Stimulated activated CD8-positive, alpha-beta memory T cell treated with anti-CD3 and anti-CD28 coated beads, Interleukin-7, amount 100 ng/mL, for 4 hours (primary cell): Measurements from ENCODE around the gene SOX21.

Experiments
- DNase-seq, 2 donors: peaks; one replicate each; pipeline ENCODE4 v3.0.0-alpha.2; 2020; ENCODE audit warnings: low read depth in 2 of 2

Gene SOX21

DNA sequence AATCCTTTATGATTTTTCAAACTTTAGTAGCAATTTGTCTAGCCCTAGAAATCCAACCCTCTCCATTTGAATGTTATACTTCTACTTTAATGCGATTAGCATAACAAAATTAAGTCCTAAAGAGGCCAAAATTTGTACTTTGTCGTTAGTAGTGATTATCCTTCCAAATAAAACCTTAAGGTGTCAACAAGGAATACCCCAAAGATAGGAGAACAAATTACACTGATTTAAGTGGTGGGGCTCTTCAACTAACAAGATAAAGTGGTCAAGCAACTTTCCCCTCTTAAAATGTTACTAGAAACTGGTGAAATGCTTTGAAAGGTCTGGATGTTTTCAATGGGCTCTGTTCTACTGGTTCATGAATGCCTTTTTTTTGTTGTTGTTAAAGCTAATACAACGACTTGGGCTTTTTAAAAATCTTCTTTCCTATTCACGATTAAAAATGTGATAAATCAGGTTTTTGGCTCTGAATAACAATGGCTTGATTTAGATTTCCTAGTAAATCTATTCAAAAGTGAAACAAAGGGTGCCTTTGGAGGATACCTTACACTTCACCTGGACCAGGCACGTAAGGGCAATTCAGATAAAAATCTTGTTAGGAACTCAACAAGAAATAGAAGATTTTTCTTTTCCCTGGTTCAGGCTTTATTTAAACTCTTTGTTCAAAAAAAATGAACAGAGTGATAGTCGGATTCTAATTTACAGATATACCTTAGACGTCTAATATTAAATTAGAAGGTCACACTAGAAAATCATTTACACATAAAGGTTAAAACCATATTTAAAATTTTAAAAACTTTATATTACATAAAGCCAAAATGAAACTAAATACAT lies 3.1 kb downstream of the SOX21 start:
- DNase-seq = no peak

DNA sequence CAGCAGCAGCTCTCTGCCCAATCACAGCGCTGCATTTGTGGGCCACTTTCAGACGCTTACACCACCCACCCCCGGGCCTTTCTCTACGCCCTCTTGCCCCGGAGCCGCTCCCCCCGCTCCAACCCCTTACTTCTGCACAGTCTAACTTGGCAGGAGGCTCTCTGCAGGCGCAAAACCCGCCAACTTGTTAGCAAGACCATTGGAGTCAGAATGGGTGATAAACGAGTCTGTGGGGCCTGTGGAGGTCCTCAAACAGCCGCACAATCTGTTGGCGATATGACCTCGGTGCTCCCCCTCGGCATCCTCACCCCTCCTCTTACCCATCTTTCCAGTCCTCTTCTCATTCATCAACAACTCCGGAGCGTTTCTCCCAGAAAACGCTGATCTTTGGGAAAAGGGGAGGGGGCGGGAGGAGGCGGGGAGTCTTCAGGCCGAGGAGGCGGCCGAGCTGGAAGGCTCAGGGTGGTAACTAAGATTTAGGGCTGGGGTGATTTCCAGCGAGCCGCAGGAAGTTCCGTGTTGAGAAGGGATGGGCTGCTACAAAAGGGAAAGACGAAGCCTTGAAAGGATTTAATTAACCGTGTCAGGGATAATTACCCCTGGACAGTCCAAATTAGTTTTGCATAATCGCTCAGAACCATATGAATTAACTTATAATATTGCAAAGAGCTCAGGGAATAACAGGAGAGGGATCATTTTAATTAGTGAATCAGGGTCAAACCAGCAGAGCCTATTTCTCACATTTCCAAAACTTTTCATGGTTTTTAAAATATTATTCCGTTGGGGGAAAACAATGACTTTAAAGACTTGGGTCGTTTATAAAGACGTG lies 4.1 kb downstream of the SOX21 start:
- no peak for DNase-seq

DNA sequence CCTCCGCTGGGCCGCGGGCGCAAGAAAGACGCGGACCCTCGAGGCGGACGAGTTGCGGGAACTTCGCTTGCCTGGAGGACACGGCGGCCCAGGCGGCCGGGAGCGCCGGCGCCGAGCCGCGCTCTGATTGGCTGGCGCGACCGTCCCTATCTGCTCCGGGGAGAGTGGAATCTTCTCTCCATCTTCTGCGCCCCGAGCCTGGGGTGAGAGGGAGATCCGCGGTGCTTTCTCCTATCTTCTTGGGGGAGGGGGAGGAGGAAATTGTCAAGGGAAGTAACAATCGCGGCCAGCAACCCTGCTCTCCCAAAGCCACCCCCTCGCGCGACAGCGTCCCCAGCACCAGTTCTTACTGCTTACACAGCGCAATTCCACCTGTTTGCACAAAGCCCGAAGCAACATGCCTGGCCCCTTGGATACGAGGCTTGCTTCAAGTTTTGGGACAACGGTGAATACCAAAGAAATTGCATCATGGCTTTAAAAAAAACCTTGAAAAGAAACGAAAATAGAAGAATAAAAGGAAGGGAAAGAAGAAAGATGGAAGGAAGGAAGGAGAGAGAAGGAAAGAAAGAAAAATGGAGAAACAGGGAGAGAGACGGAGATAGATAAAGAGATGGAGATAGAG lies 4.8 kb downstream of the SOX21 start:
- no peak for DNase-seq

DNA sequence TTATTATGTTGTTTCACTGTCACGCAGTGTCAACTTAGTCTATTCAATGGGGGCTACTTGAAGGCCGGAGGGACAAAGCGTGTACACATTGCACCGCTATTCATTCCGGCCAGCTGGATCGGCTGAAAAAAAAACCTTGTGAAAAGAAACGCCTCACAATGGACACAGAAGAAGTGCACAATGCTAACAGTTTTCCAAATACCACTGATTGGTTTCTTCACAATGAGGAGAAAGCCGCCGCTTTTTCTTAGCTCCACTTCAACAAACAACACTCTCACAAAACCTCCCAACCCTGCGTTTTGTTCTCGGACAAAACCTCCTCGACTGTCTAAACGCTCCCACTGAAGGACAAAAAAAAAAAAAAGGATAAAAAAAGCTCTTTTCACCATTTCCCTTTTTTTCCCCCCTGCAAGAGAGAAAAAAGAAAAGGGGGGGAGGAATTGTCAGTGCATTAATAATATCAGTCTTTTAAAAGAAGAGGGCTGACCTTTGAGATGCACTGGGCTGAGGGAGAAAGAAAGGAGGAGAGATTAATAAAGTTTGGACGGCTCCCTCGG lies 5.4 kb downstream of the SOX21 start:
- DNase-seq = no peak

DNA sequence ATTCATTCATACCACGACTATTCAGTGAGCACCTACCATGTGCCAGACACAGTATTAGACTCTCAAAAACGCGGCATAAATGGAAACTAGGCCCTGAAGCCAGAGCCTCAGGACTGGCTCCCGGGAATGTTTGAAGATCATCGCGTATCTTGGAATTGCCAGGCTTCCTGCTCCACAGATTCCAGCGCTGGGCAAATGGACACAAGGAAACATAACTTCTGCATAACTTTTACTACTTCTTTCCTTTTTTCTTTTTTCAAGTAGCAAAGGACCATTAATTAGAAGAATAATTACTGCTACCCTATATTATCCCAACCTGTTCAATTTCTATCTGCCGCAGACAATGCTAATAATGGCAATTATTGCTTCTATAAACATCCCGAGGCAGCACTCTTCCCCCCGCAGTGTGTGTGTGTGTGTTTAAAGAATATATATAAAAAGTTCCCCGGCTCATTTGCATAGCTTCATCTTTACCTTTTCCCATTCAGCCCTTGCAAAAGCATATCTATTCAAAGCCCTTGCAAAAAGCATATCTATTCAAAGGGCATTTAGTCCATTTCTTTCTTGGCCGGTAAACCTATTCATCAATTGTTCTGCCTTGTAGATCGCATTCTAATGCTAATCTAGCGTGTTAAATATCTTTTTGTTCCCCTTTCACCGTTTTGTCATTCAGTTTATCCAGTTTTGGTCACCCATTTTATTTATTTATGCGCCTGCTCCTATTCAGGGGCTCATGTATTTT lies 6.1 kb downstream of the SOX21 start:
- DNase-seq = no peak

DNA sequence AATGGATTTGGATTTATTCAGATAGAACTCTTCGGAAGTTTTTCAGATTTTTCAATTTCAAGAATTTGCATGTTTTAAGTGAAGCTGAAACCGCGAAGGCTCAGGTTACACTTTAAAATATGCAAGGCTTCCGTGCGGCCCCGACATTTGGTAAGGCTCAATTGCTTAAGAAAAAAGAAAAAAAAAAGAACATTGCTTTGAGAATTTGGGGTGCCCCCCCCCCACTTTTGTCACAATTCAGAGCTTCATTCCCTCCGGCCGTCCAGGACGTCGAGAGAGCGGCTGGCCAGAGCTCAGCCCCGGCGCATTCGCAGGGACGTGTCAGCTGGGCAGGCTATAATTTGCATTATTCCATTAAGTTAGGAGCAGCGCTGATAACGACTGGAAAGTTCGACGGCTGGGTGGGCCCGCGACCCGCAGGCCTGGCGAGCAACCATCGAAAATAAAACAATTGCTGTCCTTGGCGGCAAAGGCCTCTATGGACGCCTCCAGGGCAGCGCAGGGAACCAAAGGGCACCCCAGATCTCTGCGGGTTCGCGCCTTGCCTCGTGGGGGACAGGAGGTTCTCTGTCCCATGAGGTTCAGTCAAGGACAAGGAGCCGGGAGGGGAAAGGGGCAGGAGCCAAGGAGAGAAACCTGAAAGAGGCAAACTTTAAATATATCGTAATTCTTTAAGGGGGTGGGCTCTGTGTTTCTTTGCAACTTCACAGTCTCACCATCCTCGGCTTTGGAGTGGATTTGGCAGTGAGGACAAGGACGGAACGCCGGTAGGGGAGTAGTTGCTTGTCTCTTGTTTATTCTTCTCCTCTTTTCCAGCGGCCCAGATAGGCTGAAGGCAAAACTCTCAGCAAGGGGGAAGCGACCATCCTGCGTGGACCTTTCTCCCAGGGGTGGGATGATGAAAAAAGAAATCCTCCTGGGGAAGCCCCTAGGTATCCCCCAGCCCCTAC lies 7.0 kb downstream of the SOX21 start:
- DNase-seq = no peak

DNA sequence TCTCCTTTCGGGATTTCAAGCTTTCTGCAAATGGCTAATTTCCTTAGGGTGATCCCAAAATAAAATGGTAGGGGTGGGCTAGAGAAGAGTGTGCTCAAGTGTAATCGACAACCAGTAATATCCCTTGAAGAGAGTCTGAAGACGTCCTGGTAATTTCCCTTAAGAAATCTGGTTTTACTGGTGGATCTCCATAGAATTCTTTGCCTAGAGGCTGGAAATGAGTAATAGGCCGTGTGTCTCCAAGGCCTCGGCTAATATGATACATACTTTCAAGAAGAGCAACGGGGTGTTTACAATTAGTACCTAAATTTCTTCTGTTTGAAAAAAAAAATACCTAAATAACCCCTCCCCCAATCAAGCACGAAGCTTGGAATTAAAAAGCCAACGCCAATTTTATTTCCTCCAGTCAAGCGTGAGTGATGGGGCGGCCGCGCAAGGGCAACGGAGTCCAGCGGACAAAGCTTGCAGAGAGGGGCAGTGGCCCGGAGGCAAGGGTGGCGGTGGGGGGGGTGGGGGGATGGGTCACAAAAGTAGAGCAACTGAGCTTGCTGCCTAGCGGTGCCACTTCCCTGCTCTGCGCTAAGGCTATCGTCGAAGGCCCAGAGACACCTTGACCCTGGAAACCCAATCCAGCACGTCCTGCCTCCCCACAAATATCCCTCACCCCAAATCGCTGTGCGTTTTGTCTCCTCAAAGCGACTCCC lies 7.8 kb downstream of the SOX21 start:
- no peak for DNase-seq

DNA sequence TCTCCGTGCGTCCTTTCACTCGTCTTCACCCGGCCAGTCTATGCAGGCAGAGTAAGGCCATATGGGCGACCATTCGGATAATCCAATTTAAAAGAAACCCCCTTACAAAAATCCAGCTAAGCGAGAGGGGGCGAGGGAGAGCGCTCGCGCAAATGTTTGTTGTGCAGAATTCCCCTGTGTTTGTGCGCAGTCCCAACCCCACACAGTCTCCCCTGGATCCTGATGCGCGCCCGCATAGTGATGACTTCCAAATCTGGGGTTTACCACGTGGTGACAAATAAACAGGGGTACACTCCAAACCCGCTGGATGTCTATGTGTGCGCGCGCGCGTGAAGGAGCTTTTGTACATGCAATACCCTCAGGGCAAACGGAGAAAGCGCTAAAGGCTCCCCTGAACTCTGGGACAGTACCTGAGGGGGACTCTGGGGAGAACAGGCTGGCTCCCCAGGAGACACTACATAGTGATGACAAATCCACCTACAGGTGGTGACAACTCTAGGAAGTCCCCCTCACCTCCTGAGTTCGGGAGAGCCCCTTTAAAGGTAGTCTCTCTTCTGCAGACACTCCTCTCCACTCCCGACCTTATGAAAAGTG lies 8.5 kb downstream of the SOX21 start:
- no peak for DNase-seq

DNA sequence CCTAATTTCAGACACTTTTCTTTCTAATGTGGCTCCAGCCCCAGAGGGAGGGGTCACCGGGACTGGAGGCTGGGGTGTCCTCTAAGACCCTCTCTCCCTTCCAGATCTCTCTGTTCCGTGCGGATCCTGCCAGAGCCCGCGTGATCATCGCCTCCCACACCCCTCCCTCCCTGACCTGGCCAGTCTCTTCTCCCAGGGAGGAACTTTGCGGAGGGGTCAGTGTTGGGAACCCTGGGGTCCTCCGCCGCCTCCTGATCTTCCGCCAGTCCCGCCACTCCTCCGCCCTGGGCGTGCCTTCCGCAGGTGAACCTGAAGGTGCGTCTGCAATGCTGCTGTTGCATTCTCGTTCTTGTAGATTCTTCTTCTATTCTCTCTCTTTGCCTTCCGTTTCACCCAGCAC lies 9.1 kb downstream of the SOX21 start:
- no peak for DNase-seq

DNA sequence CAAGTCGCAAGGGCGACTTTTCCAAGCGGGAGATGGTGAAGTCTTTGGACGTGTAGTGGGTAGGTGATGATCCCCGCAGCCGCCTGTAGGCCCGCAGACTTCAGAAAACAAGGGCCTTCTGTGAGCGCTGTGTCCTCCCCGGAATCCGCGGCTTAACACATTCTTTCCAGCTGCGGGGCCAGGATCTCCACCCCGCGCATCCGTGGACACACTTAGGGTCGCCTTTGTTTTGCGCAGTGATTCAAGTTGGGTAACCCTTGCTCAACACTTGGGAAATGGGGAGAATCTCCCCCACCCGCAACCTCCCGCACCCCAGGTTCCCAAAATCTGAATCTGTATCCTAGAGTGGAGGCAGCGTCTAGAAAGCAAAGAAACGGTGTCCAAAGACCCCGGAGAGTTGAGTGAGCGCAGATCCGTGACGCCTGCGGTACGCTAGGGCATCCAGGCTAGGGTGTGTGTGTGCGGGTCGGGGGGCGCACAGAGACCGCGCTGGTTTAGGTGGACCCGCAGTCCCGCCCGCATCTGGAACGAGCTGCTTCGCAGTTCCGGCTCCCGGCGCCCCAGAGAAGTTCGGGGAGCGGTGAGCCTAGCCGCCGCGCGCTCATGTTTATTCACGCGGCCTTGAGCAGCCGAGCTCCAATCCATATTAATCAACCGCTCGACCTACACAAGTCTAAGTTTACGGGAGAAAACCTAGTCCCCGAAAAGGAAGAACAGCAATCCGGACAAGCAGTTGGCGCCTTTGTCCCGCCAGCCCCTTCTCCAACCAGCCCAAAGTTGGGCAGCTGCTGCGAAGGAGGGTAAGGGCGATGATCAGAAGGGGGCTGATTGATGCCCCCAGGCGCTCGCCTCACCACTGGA lies 9.9 kb downstream of the SOX21 start:
- no peak for DNase-seq

DNA sequence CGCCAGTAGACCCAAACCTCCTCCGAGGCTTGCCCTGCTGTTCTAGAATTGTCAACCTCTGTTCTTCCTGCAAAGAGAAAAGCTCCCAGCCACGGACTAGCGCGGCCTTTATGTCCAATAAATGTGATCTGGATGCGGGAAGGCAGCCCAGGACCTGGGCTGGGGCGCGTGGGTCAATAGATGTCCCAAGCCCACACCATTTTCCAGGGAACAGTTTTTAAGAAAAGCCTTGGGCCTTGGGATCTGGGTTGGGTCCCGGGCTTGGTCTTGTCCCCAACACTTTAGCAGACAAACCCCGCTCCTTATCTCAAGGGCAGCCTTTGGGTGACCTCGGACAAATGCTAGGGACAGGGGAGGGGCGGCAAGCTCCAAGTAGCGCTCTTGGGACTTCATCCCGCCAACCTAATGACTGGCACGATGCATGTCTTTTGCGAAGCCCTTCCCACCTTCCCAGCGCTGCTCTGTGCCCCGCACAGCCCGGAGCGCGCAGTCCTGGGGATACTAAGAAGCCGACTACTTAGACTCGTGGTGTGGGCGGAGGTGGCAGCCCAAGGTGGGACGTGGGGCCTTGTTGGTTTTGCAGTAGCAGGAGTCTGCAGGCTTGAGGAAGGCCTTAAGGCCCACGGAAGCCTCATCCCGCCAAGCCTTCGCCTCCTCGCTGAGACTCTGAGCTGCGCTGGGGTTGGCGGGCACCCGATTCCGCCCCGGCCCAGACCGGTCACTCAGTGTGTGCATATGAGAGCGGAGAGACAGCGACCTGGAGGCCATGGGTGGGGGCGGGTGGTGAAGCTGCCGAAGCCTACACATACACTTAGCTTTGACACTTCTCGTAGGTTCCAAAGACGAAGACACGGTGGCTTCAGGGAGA lies 10.8 kb downstream of the SOX21 start:
- no peak for DNase-seq

DNA sequence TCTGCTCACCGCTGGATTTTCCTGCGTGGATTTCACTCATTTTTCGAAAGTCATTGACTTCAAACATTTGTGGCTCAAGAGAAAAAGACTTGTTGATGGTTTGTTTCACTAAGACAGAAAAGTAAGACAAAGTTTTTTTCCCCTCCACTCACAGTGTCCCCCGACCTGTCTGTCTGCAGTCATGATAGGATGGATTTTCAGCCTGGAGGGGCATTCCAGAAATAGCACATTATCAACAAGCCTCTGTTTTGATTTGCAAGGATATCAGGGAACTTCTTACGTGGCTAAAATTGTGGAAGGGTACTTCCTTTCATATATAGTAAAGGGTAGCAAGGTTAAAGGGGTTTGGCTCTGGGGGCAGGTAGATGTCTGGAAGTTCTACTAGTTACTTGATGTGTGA lies 11.8 kb downstream of the SOX21 start:
- DNase-seq = no peak

DNA sequence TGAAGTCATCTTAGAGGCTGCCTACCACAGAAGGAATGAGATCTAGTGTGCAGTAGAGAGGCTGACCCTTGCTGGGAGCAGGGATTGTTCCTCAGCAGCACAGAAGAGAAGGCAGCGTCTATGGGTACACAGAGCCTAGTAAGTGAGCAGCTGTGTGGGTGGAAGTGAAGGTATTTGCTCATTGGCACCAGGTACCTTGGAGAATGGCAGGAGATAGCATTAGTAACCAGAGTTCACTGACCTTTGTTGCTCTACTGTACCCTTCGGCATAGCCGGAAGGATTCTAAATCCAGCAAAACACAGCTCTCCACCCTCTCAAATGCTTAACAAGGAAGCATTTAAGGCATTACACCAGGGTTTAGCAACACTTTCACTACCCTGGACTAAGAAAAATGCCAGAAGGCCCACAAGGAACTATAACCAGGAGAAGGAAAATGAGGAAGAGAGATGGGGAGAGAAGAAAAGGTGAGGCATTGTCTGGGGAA lies 12.3 kb downstream of the SOX21 start:
- DNase-seq = no peak

DNA sequence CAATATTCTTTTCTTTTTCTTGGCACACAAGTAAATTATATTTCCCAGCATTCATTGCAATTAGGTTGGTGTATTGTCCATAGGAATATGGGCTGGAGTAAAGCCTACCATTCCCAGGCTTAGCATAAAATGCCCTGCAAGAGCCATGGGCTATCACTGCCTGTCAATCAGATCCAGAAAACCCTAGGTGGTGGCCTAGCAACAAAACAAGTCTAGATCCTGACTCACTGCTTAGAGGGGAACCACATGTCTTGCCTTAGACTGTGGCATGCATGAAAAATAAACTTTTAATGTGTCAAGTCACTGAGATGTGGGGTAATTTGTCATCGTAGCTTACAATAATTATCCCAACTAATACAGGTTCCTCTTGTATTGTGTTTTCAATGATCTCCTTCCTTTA lies 16.2 kb downstream of the SOX21 start:
- DNase-seq = no peak

DNA sequence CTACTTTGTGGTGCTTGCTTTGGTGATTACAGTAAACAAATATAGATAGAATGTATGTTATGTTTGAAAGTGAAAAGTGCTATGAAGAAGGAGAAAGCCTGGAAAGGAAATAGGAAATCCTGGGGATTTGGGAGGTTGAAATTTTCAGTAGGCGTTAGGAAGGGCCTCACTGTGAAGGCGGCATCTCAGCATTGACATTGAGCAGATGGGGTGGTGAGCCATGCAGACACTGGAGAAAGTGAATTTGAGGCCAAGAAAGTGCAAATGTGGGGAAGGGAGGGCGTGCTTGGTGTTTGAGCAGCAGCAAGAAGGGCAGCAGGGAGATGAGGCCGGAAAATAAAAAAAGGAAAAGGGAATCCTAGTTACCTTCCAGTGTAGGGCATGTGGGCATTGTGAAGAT lies 20.3 kb downstream of the SOX21 start:
- DNase-seq = no peak

DNA sequence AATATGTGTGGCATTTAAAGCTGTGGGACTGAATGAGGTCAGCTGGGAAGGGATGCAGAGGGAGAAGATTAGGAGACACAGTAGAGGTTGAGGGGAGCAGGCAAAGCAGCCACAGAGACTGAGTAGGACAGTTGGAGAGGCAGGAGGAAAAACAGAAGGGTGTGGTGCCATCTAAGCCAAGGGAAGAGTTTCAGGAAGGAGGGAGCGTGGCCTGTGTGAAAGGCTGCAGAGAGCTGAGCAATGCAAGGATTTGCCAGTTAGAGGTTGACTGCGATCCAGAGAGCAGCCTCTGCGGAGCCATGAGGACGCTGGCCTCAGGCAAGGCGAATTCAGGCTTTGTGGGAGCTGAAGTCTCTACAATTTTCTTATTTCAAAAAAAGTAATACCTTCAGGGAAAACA lies 28.9 kb downstream of the SOX21 start:
- DNase-seq = no peak

DNA sequence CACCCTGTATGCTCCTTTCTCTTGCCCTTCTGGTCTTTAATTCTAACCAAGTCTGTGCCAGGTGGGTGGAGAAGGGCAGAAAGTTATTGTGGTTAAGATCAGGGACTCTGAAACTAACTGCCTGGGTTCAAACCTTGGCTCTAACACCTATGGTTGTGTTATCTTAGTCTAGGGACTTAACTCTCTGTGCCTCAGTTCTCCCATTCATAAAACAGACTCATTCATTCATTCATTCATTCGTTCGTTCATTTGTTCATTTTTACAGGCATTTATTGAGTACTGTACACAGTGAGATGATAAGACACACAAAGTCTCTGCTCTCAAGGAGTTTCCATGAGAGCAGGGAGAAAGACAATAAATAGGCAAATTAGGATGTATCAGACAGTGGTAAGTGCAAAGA lies 30.1 kb downstream of the SOX21 start:
- no peak for DNase-seq
